Measurements from ENCODE around the gene ITGA8. TPM values are rescaled to one million over a fixed set of nuclear protein-coding genes. Genes with fewer than 3 reads are reported as not detected.

Gene ITGA8
- polyA plus RNA-seq, 2 donors: 2.5 to 3.6 TPM

- H3K4me3 ChIP-seq (ENCODE audit: low read depth in 1 of 2, low read length in 2 of 2): no peak overlapping the region
- no peaks in the 10 kb centered on the region for H3K27me3 ChIP-seq (ENCODE audit: control insufficient read depth in 1 of 2, insufficient read depth in 2 of 2, low read length in 2 of 2)
- WGBS, 2 donors: 45 to 50% methylated on average over 3 of the region's 3 CpGs
- no peak overlapping the region for H3K27ac ChIP-seq (ENCODE audit: low read depth in 2 of 2, low read length in 1 of 2)
- H3K36me3 ChIP-seq (ENCODE audit: control insufficient read depth in 2 of 2, insufficient read depth in 2 of 2, low read length in 1 of 2): no peaks in the 10 kb centered on the region
- H3K4me1 ChIP-seq (ENCODE audit: control insufficient read depth in 2 of 2, insufficient read depth in 2 of 2, low read length in 1 of 2): no peaks in the 10 kb centered on the region
- no peaks in the 10 kb centered on the region for H3K9me3 ChIP-seq (ENCODE audit: control insufficient read depth in 2 of 2, insufficient read depth in 1 of 2, low read depth in 1 of 2, low read length in 1 of 2)
Observed at GRCh38 chr10:15748126-15748525, 28.4 kb upstream of the ITGA8 start.

DNA sequence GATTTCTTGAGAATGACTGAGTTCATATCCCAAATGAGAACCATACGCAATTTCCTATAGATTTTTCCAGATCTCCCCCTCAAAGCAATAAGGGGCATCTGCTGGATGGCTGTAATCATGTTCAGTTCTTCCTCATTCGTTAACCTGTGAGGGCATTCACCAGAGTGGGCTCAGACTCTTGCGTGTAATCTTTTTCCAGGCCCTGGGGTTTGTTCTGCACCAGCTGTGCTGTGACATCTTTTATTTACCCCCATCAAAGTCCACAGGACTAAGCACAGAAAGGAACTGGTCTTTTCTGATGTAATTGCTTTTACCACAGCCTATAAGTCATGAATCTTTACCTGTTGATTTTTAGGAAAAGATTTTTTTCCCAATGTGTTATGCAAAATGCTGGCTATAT lies 27.9 kb upstream of the ITGA8 start:
- no peak overlapping the region for H3K27ac ChIP-seq (ENCODE audit: low read depth in 2 of 2, low read length in 1 of 2)
- H3K36me3 ChIP-seq (ENCODE audit: control insufficient read depth in 2 of 2, insufficient read depth in 2 of 2, low read length in 1 of 2): no peaks in the 10 kb centered on the region
- H3K27me3 ChIP-seq (ENCODE audit: control insufficient read depth in 1 of 2, insufficient read depth in 2 of 2, low read length in 2 of 2): no peaks in the 10 kb centered on the region
- no peak overlapping the region for H3K4me3 ChIP-seq (ENCODE audit: low read depth in 1 of 2, low read length in 2 of 2)
- WGBS, 2 donors: 59 to 82% methylated on average over 3 of the region's 3 CpGs
- no peaks in the 10 kb centered on the region for H3K4me1 ChIP-seq (ENCODE audit: control insufficient read depth in 2 of 2, insufficient read depth in 2 of 2, low read length in 1 of 2)
- no peaks in the 10 kb centered on the region for H3K9me3 ChIP-seq (ENCODE audit: control insufficient read depth in 2 of 2, insufficient read depth in 1 of 2, low read depth in 1 of 2, low read length in 1 of 2)

- no peak overlapping the region for H3K4me3 ChIP-seq (ENCODE audit: low read depth in 1 of 2, low read length in 2 of 2)
- H3K4me1 ChIP-seq (ENCODE audit: control insufficient read depth in 2 of 2, insufficient read depth in 2 of 2, low read length in 1 of 2): no peaks in the 10 kb centered on the region
- no peaks in the 10 kb centered on the region for H3K9me3 ChIP-seq (ENCODE audit: control insufficient read depth in 2 of 2, insufficient read depth in 1 of 2, low read depth in 1 of 2, low read length in 1 of 2)
- no peaks in the 10 kb centered on the region for H3K27me3 ChIP-seq (ENCODE audit: control insufficient read depth in 1 of 2, insufficient read depth in 2 of 2, low read length in 2 of 2)
- WGBS, 2 donors: 73 to 76% methylated on average over 1 of the region's 1 CpG
- H3K36me3 ChIP-seq (ENCODE audit: control insufficient read depth in 2 of 2, insufficient read depth in 2 of 2, low read length in 1 of 2): no peaks in the 10 kb centered on the region
- no peak overlapping the region for H3K27ac ChIP-seq (ENCODE audit: low read depth in 2 of 2, low read length in 1 of 2)
Observed at GRCh38 chr10:15745751-15746150, 26.0 kb upstream of the ITGA8 start.

DNA sequence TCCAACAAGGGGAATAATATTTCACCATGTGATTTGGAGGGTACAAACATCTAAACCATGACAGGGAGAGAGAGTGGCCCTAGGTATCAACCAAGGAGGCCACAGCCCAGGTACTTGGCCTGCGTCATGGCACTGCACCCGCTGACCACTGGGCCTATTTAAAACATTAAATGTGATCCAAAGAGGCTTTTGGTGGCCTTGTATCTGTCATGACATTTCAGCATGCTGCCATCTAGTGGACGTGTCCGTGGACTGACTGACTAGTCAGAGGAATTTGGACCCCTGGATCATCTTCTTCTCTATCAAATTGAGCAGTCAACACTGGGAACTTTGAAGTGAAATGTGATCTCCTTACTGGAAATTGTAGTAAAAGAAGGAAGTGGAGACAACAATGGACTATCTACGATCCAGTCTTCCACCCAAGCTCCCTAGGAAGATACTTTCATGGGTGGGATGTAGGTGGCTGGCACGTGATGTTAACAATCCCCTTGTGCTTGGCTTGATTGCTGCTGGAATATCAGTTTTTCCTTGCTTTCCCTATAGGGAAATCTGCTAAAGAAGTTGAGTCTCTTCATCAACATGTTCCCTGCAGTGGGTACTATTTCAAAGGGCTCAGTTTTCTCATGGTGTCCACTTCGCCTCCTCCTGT lies 24.6 kb upstream of the ITGA8 start:
- H3K27ac ChIP-seq (ENCODE audit: low read depth in 2 of 2, low read length in 1 of 2): no peak overlapping the region
- H3K4me3 ChIP-seq (ENCODE audit: low read depth in 1 of 2, low read length in 2 of 2): no peak overlapping the region
- no peaks in the 10 kb centered on the region for H3K27me3 ChIP-seq (ENCODE audit: control insufficient read depth in 1 of 2, insufficient read depth in 2 of 2, low read length in 2 of 2)
- no peaks in the 10 kb centered on the region for H3K9me3 ChIP-seq (ENCODE audit: control insufficient read depth in 2 of 2, insufficient read depth in 1 of 2, low read depth in 1 of 2, low read length in 1 of 2)
- 37 to 41% methylated on average over 7 of the region's 7 CpGs for WGBS, 2 donors
- no peaks in the 10 kb centered on the region for H3K4me1 ChIP-seq (ENCODE audit: control insufficient read depth in 2 of 2, insufficient read depth in 2 of 2, low read length in 1 of 2)
- H3K36me3 ChIP-seq (ENCODE audit: control insufficient read depth in 2 of 2, insufficient read depth in 2 of 2, low read length in 1 of 2): no peaks in the 10 kb centered on the region

DNA sequence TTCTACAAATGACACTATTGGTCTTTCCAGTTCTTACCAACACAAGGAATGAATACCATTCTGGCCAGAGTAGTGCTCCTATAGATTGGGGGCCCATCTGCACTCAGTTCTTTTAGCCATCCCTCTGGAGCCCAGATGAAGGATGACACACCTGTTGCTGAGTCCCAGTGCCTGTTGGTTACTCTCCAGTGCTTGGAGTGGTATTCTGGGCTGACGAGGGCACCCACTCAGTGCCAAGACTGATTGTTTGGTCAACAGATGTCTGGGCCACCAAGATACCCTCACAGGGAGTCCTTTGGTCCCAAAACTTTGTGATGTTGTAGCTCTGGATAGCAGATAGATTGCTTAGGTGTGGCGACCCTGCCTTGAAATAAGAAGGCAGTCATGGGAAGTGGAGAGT lies 23.7 kb upstream of the ITGA8 start:
- 79% methylated on average over 2 of the region's 2 CpGs for WGBS, 2 donors
- no peaks in the 10 kb centered on the region for H3K36me3 ChIP-seq (ENCODE audit: control insufficient read depth in 2 of 2, insufficient read depth in 2 of 2, low read length in 1 of 2)
- no peaks in the 10 kb centered on the region for H3K27me3 ChIP-seq (ENCODE audit: control insufficient read depth in 1 of 2, insufficient read depth in 2 of 2, low read length in 2 of 2)
- no peaks in the 10 kb centered on the region for H3K9me3 ChIP-seq (ENCODE audit: control insufficient read depth in 2 of 2, insufficient read depth in 1 of 2, low read depth in 1 of 2, low read length in 1 of 2)
- no peak overlapping the region for H3K4me3 ChIP-seq (ENCODE audit: low read depth in 1 of 2, low read length in 2 of 2)
- H3K4me1 ChIP-seq (ENCODE audit: control insufficient read depth in 2 of 2, insufficient read depth in 2 of 2, low read length in 1 of 2): no peaks in the 10 kb centered on the region
- no peak overlapping the region for H3K27ac ChIP-seq (ENCODE audit: low read depth in 2 of 2, low read length in 1 of 2)

DNA sequence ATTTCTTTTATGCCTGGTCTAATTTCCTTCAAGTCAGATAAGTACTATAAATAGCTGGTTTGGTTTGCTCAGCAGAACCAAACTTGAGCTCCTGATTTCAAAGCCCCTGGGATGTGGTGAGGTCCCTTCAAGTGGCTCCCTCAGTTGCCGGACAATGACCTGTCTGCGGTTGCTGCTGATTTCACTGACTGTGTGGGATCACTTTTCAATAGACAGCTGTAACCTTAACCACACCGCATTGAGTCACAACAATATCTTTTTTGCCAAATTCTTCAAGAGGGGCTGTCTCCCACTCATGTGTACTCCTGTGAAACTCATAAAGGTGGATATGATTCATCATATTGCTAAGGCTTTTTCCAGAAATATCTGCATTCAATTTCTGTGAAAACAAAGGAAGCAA lies 23.1 kb upstream of the ITGA8 start:
- no peaks in the 10 kb centered on the region for H3K36me3 ChIP-seq (ENCODE audit: control insufficient read depth in 2 of 2, insufficient read depth in 2 of 2, low read length in 1 of 2)
- H3K27ac ChIP-seq (ENCODE audit: low read depth in 2 of 2, low read length in 1 of 2): no peak overlapping the region
- H3K4me1 ChIP-seq (ENCODE audit: control insufficient read depth in 2 of 2, insufficient read depth in 2 of 2, low read length in 1 of 2): no peaks in the 10 kb centered on the region
- no peak overlapping the region for H3K4me3 ChIP-seq (ENCODE audit: low read depth in 1 of 2, low read length in 2 of 2)
- 88 to 89% methylated on average over 3 of the region's 3 CpGs for WGBS, 2 donors
- H3K27me3 ChIP-seq (ENCODE audit: control insufficient read depth in 1 of 2, insufficient read depth in 2 of 2, low read length in 2 of 2): no peaks in the 10 kb centered on the region
- no peaks in the 10 kb centered on the region for H3K9me3 ChIP-seq (ENCODE audit: control insufficient read depth in 2 of 2, insufficient read depth in 1 of 2, low read depth in 1 of 2, low read length in 1 of 2)

- no peaks in the 10 kb centered on the region for H3K36me3 ChIP-seq (ENCODE audit: control insufficient read depth in 2 of 2, insufficient read depth in 2 of 2, low read length in 1 of 2)
- H3K27ac ChIP-seq (ENCODE audit: low read depth in 2 of 2, low read length in 1 of 2): no peak overlapping the region
- no peaks in the 10 kb centered on the region for H3K9me3 ChIP-seq (ENCODE audit: control insufficient read depth in 2 of 2, insufficient read depth in 1 of 2, low read depth in 1 of 2, low read length in 1 of 2)
- H3K27me3 ChIP-seq (ENCODE audit: control insufficient read depth in 1 of 2, insufficient read depth in 2 of 2, low read length in 2 of 2): no peaks in the 10 kb centered on the region
- 47 to 49% methylated on average over 5 of the region's 5 CpGs for WGBS, 2 donors
- H3K4me1 ChIP-seq (ENCODE audit: control insufficient read depth in 2 of 2, insufficient read depth in 2 of 2, low read length in 1 of 2): no peaks in the 10 kb centered on the region
- H3K4me3 ChIP-seq (ENCODE audit: low read depth in 1 of 2, low read length in 2 of 2): no peak overlapping the region
Observed at GRCh38 chr10:15742102-15742501, 22.4 kb upstream of the ITGA8 start.

GRCh38 chr10:15741581-15741980 lies 21.9 kb upstream of the ITGA8 start:
- no peaks in the 10 kb centered on the region for H3K27me3 ChIP-seq (ENCODE audit: control insufficient read depth in 1 of 2, insufficient read depth in 2 of 2, low read length in 2 of 2)
- H3K4me1 ChIP-seq (ENCODE audit: control insufficient read depth in 2 of 2, insufficient read depth in 2 of 2, low read length in 1 of 2): no peaks in the 10 kb centered on the region
- H3K9me3 ChIP-seq (ENCODE audit: control insufficient read depth in 2 of 2, insufficient read depth in 1 of 2, low read depth in 1 of 2, low read length in 1 of 2): no peaks in the 10 kb centered on the region
- no peaks in the 10 kb centered on the region for H3K36me3 ChIP-seq (ENCODE audit: control insufficient read depth in 2 of 2, insufficient read depth in 2 of 2, low read length in 1 of 2)
- H3K27ac ChIP-seq (ENCODE audit: low read depth in 2 of 2, low read length in 1 of 2): no peak overlapping the region
- 81 to 89% methylated on average over 5 of the region's 5 CpGs for WGBS, 2 donors
- no peak overlapping the region for H3K4me3 ChIP-seq (ENCODE audit: low read depth in 1 of 2, low read length in 2 of 2)

- Histone ChIP-seq H3K4me1 (ENCODE audit: control insufficient read depth in 2 of 2, insufficient read depth in 2 of 2, low read length in 1 of 2) (no peaks in the 10 kb centered on the region), H3K36me3 (ENCODE audit: control insufficient read depth in 2 of 2, insufficient read depth in 2 of 2, low read length in 1 of 2) (no peaks in the 10 kb centered on the region), H3K27ac (ENCODE audit: low read depth in 2 of 2, low read length in 1 of 2) (no peak overlapping the region), H3K27me3 (ENCODE audit: control insufficient read depth in 1 of 2, insufficient read depth in 2 of 2, low read length in 2 of 2) (no peaks in the 10 kb centered on the region), H3K9me3 (ENCODE audit: control insufficient read depth in 2 of 2, insufficient read depth in 1 of 2, low read depth in 1 of 2, low read length in 1 of 2) (no peaks in the 10 kb centered on the region), H3K4me3 (ENCODE audit: low read depth in 1 of 2, low read length in 2 of 2) (no peak overlapping the region)
- WGBS, 2 donors: 87 to 91% methylated on average over 6 of the region's 6 CpGs
Observed at GRCh38 chr10:15740261-15740660, 20.5 kb upstream of the ITGA8 start.

GRCh38 chr10:15739254-15739970 lies 19.7 kb upstream of the ITGA8 start:
- Histone ChIP-seq H3K27me3 (ENCODE audit: control insufficient read depth in 1 of 2, insufficient read depth in 2 of 2, low read length in 2 of 2) (no peaks in the 10 kb centered on the region), H3K9me3 (ENCODE audit: control insufficient read depth in 2 of 2, insufficient read depth in 1 of 2, low read depth in 1 of 2, low read length in 1 of 2) (no peaks in the 10 kb centered on the region), H3K4me3 (ENCODE audit: low read depth in 1 of 2, low read length in 2 of 2) (no peak overlapping the region), H3K36me3 (ENCODE audit: control insufficient read depth in 2 of 2, insufficient read depth in 2 of 2, low read length in 1 of 2) (no peaks in the 10 kb centered on the region), H3K4me1 (ENCODE audit: control insufficient read depth in 2 of 2, insufficient read depth in 2 of 2, low read length in 1 of 2) (no peaks in the 10 kb centered on the region), H3K27ac (ENCODE audit: low read depth in 2 of 2, low read length in 1 of 2) (no peak overlapping the region)
- WGBS, 2 donors: 56 to 64% methylated on average over 9 of the region's 9 CpGs

Data from esophagus (tissue), 2 donors.